ENCODE data around the gene ETV3. TPM values are rescaled to one million over a fixed set of nuclear protein-coding genes. Genes with fewer than 3 reads are reported as not detected.

Gene ETV3
- total and polyA plus RNA-seq, 2 donors (not counting 1 experiment from before 2014, with no cell fraction given): 9.9 to 11.4 TPM

- peaks cover 2% of the 10 kb centered on the region for H3K27me3 ChIP-seq (ENCODE audit: control insufficient read depth, insufficient read depth, low read length)
- H4K20me1 ChIP-seq (ENCODE audit: control insufficient read depth, extremely low read depth, insufficient read depth, low read length): no peaks in the 10 kb centered on the region
- H3K27ac ChIP-seq (ENCODE audit: insufficient read depth, low read length): no peak overlapping the region
- no peak overlapping the region for H3K9ac ChIP-seq (ENCODE audit: insufficient read depth, low read length)
- no peaks in the 10 kb centered on the region for H3K9me3 ChIP-seq (ENCODE audit: control insufficient read depth, insufficient read depth, low read depth, low read length)
- no peaks in the 10 kb centered on the region for H3K4me1 ChIP-seq (ENCODE audit: control insufficient read depth, extremely low read depth, insufficient read depth, low read length)
- no peaks in the 10 kb centered on the region for H3K36me3 ChIP-seq (ENCODE audit: control insufficient read depth, insufficient read depth, low read length)
- H3K4me2 ChIP-seq (ENCODE audit: extremely low read depth, insufficient read depth, low read length): no peak overlapping the region
- DNase-seq (ENCODE audit: low read depth in 2 of 2): no peak
- H3K4me3 ChIP-seq (replicated peaks in 1 of 4; ENCODE audit: control extremely low read depth in 1 of 4, insufficient read depth in 1 of 4, low read depth in 3 of 4, low read length in 4 of 4): no peak overlapping the region
- H2AFZ ChIP-seq (ENCODE audit: low read length): no peak overlapping the region
- H3K79me2 ChIP-seq (ENCODE audit: control insufficient read depth, insufficient read depth, low read length): no peaks in the 10 kb centered on the region
- TF ChIP-seq CTCF (conservative IDR thresholded peaks at IDR 0.05 in 1 of 2, IDR thresholded peaks at IDR 0.05 in 1 of 2; ENCODE audit: low read depth in 1 of 2, low read length in 2 of 2) (no peak), EZH2 (IDR thresholded peaks at IDR 0.05; ENCODE audit: low read length, missing control alignments) (no peak)
These were observed 43.1 kb downstream of the ETV3 start for GRCh38 chr1:157095091-157095490.

GRCh38 chr1:157092831-157093230 is 45.4 kb downstream of the ETV3 start:
- no peak overlapping the region for H2AFZ ChIP-seq (ENCODE audit: low read length)
- TF ChIP-seq EZH2 (IDR thresholded peaks at IDR 0.05; ENCODE audit: low read length, missing control alignments) (no peak), CTCF (conservative IDR thresholded peaks at IDR 0.05 in 1 of 2, IDR thresholded peaks at IDR 0.05 in 1 of 2; ENCODE audit: low read depth in 1 of 2, low read length in 2 of 2) (no peak)
- DNase-seq (ENCODE audit: low read depth in 2 of 2): peak; percentile 6 to 81

GRCh38 chr1:157091668-157092273 is 46.4 kb downstream of the ETV3 start:
- H3K9me3 ChIP-seq (ENCODE audit: control insufficient read depth, insufficient read depth, low read depth, low read length): no peaks in the 10 kb centered on the region
- H3K4me3 ChIP-seq (replicated peaks in 1 of 4; ENCODE audit: control extremely low read depth in 1 of 4, insufficient read depth in 1 of 4, low read depth in 3 of 4, low read length in 4 of 4): no peak overlapping the region
- no peaks in the 10 kb centered on the region for H4K20me1 ChIP-seq (ENCODE audit: control insufficient read depth, extremely low read depth, insufficient read depth, low read length)
- DNase-seq (ENCODE audit: low read depth in 2 of 2): no peak
- H3K36me3 ChIP-seq (ENCODE audit: control insufficient read depth, insufficient read depth, low read length): no peaks in the 10 kb centered on the region
- H3K4me1 ChIP-seq (ENCODE audit: control insufficient read depth, extremely low read depth, insufficient read depth, low read length): no peaks in the 10 kb centered on the region
- H3K27me3 ChIP-seq (ENCODE audit: control insufficient read depth, insufficient read depth, low read length): peaks cover 2% of the 10 kb centered on the region
- H3K9ac ChIP-seq (ENCODE audit: insufficient read depth, low read length): no peak overlapping the region
- no peak overlapping the region for H2AFZ ChIP-seq (ENCODE audit: low read length)
- H3K79me2 ChIP-seq (ENCODE audit: control insufficient read depth, insufficient read depth, low read length): no peaks in the 10 kb centered on the region
- no peak overlapping the region for H3K27ac ChIP-seq (ENCODE audit: insufficient read depth, low read length)
- no peak overlapping the region for H3K4me2 ChIP-seq (ENCODE audit: extremely low read depth, insufficient read depth, low read length)
- TF ChIP-seq CTCF (conservative IDR thresholded peaks at IDR 0.05 in 1 of 2, IDR thresholded peaks at IDR 0.05 in 1 of 2; ENCODE audit: low read depth in 1 of 2, low read length in 2 of 2) (no peak), EZH2 (IDR thresholded peaks at IDR 0.05; ENCODE audit: low read length, missing control alignments) (no peak)

More at GRCh38 chr1:157092831-157093230, 45.4 kb downstream of the ETV3 start:
- H3K4me1 ChIP-seq (ENCODE audit: control insufficient read depth, extremely low read depth, insufficient read depth, low read length): no peaks in the 10 kb centered on the region
- H3K9me3 ChIP-seq (ENCODE audit: control insufficient read depth, insufficient read depth, low read depth, low read length): no peaks in the 10 kb centered on the region
- no peak overlapping the region for H3K27ac ChIP-seq (ENCODE audit: insufficient read depth, low read length)
- no peak overlapping the region for H3K9ac ChIP-seq (ENCODE audit: insufficient read depth, low read length)
- no peak overlapping the region for H3K4me2 ChIP-seq (ENCODE audit: extremely low read depth, insufficient read depth, low read length)
- H3K27me3 ChIP-seq (ENCODE audit: control insufficient read depth, insufficient read depth, low read length): peaks cover 2% of the 10 kb centered on the region
- H3K4me3 ChIP-seq (replicated peaks in 1 of 4; ENCODE audit: control extremely low read depth in 1 of 4, insufficient read depth in 1 of 4, low read depth in 3 of 4, low read length in 4 of 4): no peak overlapping the region
- H3K79me2 ChIP-seq (ENCODE audit: control insufficient read depth, insufficient read depth, low read length): no peaks in the 10 kb centered on the region
- no peaks in the 10 kb centered on the region for H3K36me3 ChIP-seq (ENCODE audit: control insufficient read depth, insufficient read depth, low read length)
- no peaks in the 10 kb centered on the region for H4K20me1 ChIP-seq (ENCODE audit: control insufficient read depth, extremely low read depth, insufficient read depth, low read length)
